HCT116 (cell line): ENCODE measurements around the gene PLCB2. TPM values are rescaled to one million over a fixed set of nuclear protein-coding genes. Genes with fewer than 3 reads are reported as not detected.

Experiments used
- ATAC-seq: fragments of 200-7000 bp; cut with Tn5 transposase; 2 replicates; pipeline ENCODE4 v1.9.1; 2020; ENCODE audit warnings: mild to moderate bottlenecking, moderate library complexity
- BruUV-seq: library from RNA; stranded (reverse); fragments of 400-500 nt; replicated peaks from 2 replicates; lab custom pipeline; 2021; lab: Mats Ljungman, UMichigan
- CTCF ChIA-PET: fragments of 300-600 bp; sonication (Branson Sonifier 250); formaldehyde crosslinking; loops from one replicate; lab custom pipeline; 2021; ENCODE audit warnings: antibody characterized with exemption; lab: Charles Lee
- POLR2A ChIA-PET: fragments of 300-600, 350-600 bp; sonication (Branson Sonifier 250); formaldehyde crosslinking; loops from one replicate; lab custom pipeline; 2021; ENCODE audit warnings: antibody characterized with exemption; lab: Charles Lee
- RAD21 ChIA-PET, 2 experiments: fragments of 300-600 bp; sonication (Branson Sonifier 250); formaldehyde crosslinking; loops; one replicate each; lab custom pipeline; 2023; ENCODE audit warnings: low total read pairs in 2 of 2; ENCODE audit not compliant: uncharacterized antibody in 2 of 2, unreplicated experiment in 2 of 2, low non-redundant PET in 1 of 2; lab: Charles Lee
- DNase-seq: peaks from one replicate; pipeline ENCODE4 v3.0.0-alpha.2; 2010; ENCODE audit warnings: low read depth, low spot score
- H2AFZ ChIP-seq: fragments of 200-600 bp; shearing (Covaris generic), sonication (generic); 2 replicates; pipeline ENCODE4 v1.6.1; 2017; ENCODE audit warnings: low read depth, mixed run types, mixed read lengths, antibody characterized with exemption, low read length; ENCODE audit not compliant: poor library complexity, severe bottlenecking
- H3K27ac ChIP-seq: 2 replicates; pipeline ENCODE4 v1.5.1; 2012; ENCODE audit warnings: low read depth, low read length
- H3K27me3 ChIP-seq: fragments of 200-600 bp; sonication (generic); 2 replicates; pipeline ENCODE4 v1.6.1; 2016; ENCODE audit warnings: mixed run types, low read length, mixed read lengths; ENCODE audit not compliant: insufficient read depth
- H3K36me3 ChIP-seq, 2 experiments: fragments of 200-500 bp in 1 of 2; fragments of 200-600 bp in 1 of 2; sonication (Bioruptor generic) in 1 of 2; sonication (generic) in 1 of 2; 2 replicates each; pipeline versions ENCODE4 v1.5.1 to v1.6.1; 2014 to 2016; ENCODE audit warnings: low read length in 2 of 2, inconsistent platforms in 1 of 2, mixed read lengths in 1 of 2, mixed run types in 1 of 2; ENCODE audit not compliant: insufficient read depth in 2 of 2, control insufficient read depth in 1 of 2
- H3K4me1 ChIP-seq, 2 experiments: fragments of 200-600 bp in 1 of 2; sonication (generic) in 1 of 2; 2 replicates each; pipeline versions ENCODE4 v1.5.1 to v1.6.1; 2012 to 2017; ENCODE audit warnings: low read length in 2 of 2, inconsistent platforms in 1 of 2, mild to moderate bottlenecking in 1 of 2, mixed read lengths in 1 of 2, mixed run types in 1 of 2, moderate library complexity in 1 of 2; ENCODE audit not compliant: insufficient read depth in 2 of 2, control insufficient read depth in 1 of 2
- H3K4me2 ChIP-seq: fragments of 200-600 bp; sonication (generic); 2 replicates; pipeline ENCODE4 v1.6.1; 2017; ENCODE audit warnings: mixed run types, low read length, mixed read lengths
- H3K4me3 ChIP-seq, 2 experiments: fragments of 200-600 bp in 1 of 2; sonication (generic) in 1 of 2; replicated peaks in 1 of 2; 2 replicates each; pipeline ENCODE4 v1.5.1; 2011 to 2016; ENCODE audit warnings: low read length in 2 of 2, control low read depth in 1 of 2, low read depth in 1 of 2, mild to moderate bottlenecking in 1 of 2, mixed read lengths in 1 of 2, mixed run types in 1 of 2
- H3K79me2 ChIP-seq: fragments of 200-600 bp; sonication (generic); 2 replicates; pipeline ENCODE4 v1.6.1; 2017; ENCODE audit warnings: mild to moderate bottlenecking, mixed run types, low read length, moderate library complexity, mixed read lengths; ENCODE audit not compliant: insufficient read depth
- H3K9ac ChIP-seq: fragments of 200-600 bp; sonication (generic); 2 replicates; pipeline ENCODE4 v1.6.1; 2016; ENCODE audit warnings: low read length, mixed read lengths
- H3K9me2 ChIP-seq: fragments of 200-600 bp; sonication (generic), shearing (Covaris generic); 2 replicates; pipeline ENCODE4 v1.6.1; 2017; ENCODE audit warnings: mixed run types, mild to moderate bottlenecking, moderate library complexity; ENCODE audit not compliant: insufficient read depth
- H3K9me3 ChIP-seq, 2 experiments: fragments of 200-500 bp in 1 of 2; fragments of 200-600 bp in 1 of 2; sonication (Bioruptor generic) in 1 of 2; sonication (generic) in 1 of 2; 2 replicates each; pipeline ENCODE4 v1.6.1; 2014 to 2017; ENCODE audit warnings: low read length in 2 of 2, mixed read lengths in 2 of 2, inconsistent platforms in 1 of 2, low read depth in 1 of 2, mild to moderate bottlenecking in 1 of 2, mixed run types in 1 of 2, moderate library complexity in 1 of 2; ENCODE audit not compliant: control insufficient read depth in 1 of 2, insufficient read depth in 1 of 2
- H4K20me1 ChIP-seq: fragments of 200-600 bp; sonication (generic), shearing (Covaris generic); 2 replicates; pipeline ENCODE4 v1.6.1; 2017; ENCODE audit warnings: mixed run types, mild to moderate bottlenecking, moderate library complexity; ENCODE audit not compliant: insufficient read depth
- REST ChIP-seq: IDR thresholded peaks from 2 replicates; pipeline ENCODE4 v1.6.1; 2012; ENCODE audit warnings: low read depth
- SIN3A ChIP-seq: IDR thresholded peaks from 2 replicates; pipeline ENCODE4 v1.6.1; 2012; ENCODE audit warnings: low read depth
- intact Hi-C: fragments of 100-400 bp; cut with micrococcal nuclease; formaldehyde crosslinking; loops from 2 replicates; pipeline ENCODE4 v1.10.0; 2022
- total RNA-seq: library from RNA; stranded (reverse); gene quantifications from one replicate; pipeline ENCODE4 v1.2.1, GENCODE V29; 2021; ENCODE audit not compliant: unreplicated experiment

Gene PLCB2
- total RNA-seq, 1 experiment from 2014 or later: 2.8 TPM

- Histone ChIP-seq H3K27ac (no peak overlapping the region; the same call in 1 of the 2 replicates), H3K4me1 (peaks cover 10 to 35% of the 10 kb centered on the region in 2 experiments), H3K4me2 (peak overlapping the region; percentile 77), H3K36me3 (no peaks in the 10 kb centered on the region), H3K4me3 (peak overlapping the region in 1 of 2 experiments; percentile 53; a peak in 2 of 4 replicates), H3K9me2 (no peaks in the 10 kb centered on the region), H3K27me3 (no peaks in the 10 kb centered on the region), H3K79me2 (no peaks in the 10 kb centered on the region), H2AFZ (no peak overlapping the region), H4K20me1 (no peaks in the 10 kb centered on the region), H3K9me3 (no peaks in the 10 kb centered on the region), H3K9ac (peak overlapping the region; percentile 54; the same call in 1 of the 2 replicates)
- intact Hi-C loops: no loop called here
- ATAC-seq (peak; percentile 14; the same call in 1 of the 2 replicates), DNase-seq (no peak)
- ChIA-PET RAD21 (no interaction called here), CTCF (interaction anchor here (1.4 to 2.9 kb wide), 5 partner anchors 23 to 70 kb away, joined by 4 to 18 read pairs (median 7); no protein-coding TSS in a partner anchor), POLR2A (interaction anchor here (0.7 to 1.2 kb wide), 6 partner anchors 9 to 29 kb away, joined by 3 to 4 read pairs (median 3); no protein-coding TSS in a partner anchor)
- TF ChIP-seq REST (no peak), SIN3A (no peak)
- no TSS peak for BruUV-seq
These were observed 67.8 kb downstream of the PLCB2 start for GRCh38 chr15:40239693-40240618.
